Hepatocyte (in vitro differentiated cells): ENCODE measurements around the gene TACC2.

Source experiments
- EZH2 ChIP-seq: fragments of 200-600 bp; sonication (generic); IDR thresholded peaks from 2 replicates; pipeline ENCODE4 v1.6.1; 2016; ENCODE audit warnings: antibody characterized with exemption, mild to moderate bottlenecking, borderline replicate concordance
- EZH2phosphoT487 ChIP-seq: fragments of 200-600 bp; sonication (generic); IDR thresholded peaks from one replicate; pipeline ENCODE4 v1.6.1; 2018; ENCODE audit warnings: antibody characterized with exemption, mild to moderate bottlenecking, low read depth, moderate library complexity; ENCODE audit not compliant: unreplicated experiment, severe bottlenecking
- TF ChIP-seq, protein P1 (sequence below): fragments of 200-600 bp; sonication (generic); IDR thresholded peaks from 2 replicates; pipeline ENCODE4 v1.5.1; 2016; ENCODE audit warnings: antibody characterized with exemption, mild to moderate bottlenecking; ENCODE audit not compliant: poor library complexity

DNA sequence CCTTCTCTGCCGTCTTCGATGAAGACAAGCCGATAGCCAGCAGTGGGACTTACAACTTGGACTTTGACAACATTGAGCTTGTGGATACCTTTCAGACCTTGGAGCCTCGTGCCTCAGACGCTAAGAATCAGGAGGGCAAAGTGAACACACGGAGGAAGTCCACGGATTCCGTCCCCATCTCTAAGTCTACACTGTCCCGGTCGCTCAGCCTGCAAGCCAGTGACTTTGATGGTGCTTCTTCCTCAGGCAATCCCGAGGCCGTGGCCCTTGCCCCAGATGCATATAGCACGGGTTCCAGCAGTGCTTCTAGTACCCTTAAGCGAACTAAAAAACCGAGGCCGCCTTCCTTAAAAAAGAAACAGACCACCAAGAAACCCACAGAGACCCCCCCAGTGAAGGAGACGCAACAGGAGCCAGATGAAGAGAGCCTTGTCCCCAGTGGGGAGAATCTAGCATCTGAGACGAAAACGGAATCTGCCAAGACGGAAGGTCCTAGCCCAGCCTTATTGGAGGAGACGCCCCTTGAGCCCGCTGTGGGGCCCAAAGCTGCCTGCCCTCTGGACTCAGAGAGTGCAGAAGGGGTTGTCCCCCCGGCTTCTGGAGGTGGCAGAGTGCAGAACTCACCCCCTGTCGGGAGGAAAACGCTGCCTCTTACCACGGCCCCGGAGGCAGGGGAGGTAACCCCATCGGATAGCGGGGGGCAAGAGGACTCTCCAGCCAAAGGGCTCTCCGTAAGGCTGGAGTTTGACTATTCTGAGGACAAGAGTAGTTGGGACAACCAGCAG lies 221.7 kb downstream of the TACC2 start:
- TF ChIP-seq, protein P1, sequence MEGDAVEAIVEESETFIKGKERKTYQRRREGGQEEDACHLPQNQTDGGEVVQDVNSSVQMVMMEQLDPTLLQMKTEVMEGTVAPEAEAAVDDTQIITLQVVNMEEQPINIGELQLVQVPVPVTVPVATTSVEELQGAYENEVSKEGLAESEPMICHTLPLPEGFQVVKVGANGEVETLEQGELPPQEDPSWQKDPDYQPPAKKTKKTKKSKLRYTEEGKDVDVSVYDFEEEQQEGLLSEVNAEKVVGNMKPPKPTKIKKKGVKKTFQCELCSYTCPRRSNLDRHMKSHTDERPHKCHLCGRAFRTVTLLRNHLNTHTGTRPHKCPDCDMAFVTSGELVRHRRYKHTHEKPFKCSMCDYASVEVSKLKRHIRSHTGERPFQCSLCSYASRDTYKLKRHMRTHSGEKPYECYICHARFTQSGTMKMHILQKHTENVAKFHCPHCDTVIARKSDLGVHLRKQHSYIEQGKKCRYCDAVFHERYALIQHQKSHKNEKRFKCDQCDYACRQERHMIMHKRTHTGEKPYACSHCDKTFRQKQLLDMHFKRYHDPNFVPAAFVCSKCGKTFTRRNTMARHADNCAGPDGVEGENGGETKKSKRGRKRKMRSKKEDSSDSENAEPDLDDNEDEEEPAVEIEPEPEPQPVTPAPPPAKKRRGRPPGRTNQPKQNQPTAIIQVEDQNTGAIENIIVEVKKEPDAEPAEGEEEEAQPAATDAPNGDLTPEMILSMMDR: no peak
- TF ChIP-seq EZH2 (no peak), EZH2phosphoT487 (no peak)
